Vagina (tissue), 2 donors: ENCODE data around the gene KRT3. TPM values are rescaled to one million over a fixed set of nuclear protein-coding genes. Genes with fewer than 3 reads are reported as not detected.

Experiments
- DNase-seq, 2 donors: peaks; one replicate each; pipeline ENCODE4 v3.0.0-alpha.2; 2017; ENCODE audit errors: extremely low spot score in 2 of 2
- H3K27ac ChIP-seq: fragments of 200-600 bp; sonication (generic); one replicate; pipeline ENCODE4 v1.5.1; 2019
- H3K27me3 ChIP-seq: fragments of 200-600 bp; sonication (generic); one replicate; pipeline ENCODE4 v1.5.1; 2019
- H3K36me3 ChIP-seq, 2 donors: fragments of 200-600 bp; sonication (generic); one replicate each; pipeline ENCODE4 v1.5.1; 2017 to 2019
- H3K4me1 ChIP-seq: fragments of 200-600 bp; sonication (generic); one replicate; pipeline ENCODE4 v1.5.1; 2019
- H3K4me3 ChIP-seq, 2 donors: fragments of 200-600 bp; sonication (generic); 1 replicate in 1 of 2; 2 replicates in 1 of 2; pipeline ENCODE4 v1.5.1; 2016 to 2019
- H3K9me3 ChIP-seq: fragments of 200-600 bp; sonication (generic); one replicate; pipeline ENCODE4 v1.5.1; 2019
- CTCF ChIP-seq, 3 experiments: fragments of 450-650 bp in 2 of 3; fragments of 200-600 bp in 1 of 3; sonication (generic) in 1 of 3; IDR thresholded peaks; one replicate each; pipeline ENCODE4 v1.5.1; 2017 to 2019; ENCODE audit warnings: antibody characterized with exemption in 3 of 3, mild to moderate bottlenecking in 2 of 3, moderate library complexity in 2 of 3
- POLR2A ChIP-seq, 2 donors: fragments of 450-650 bp; IDR thresholded peaks; one replicate each; pipeline ENCODE4 v1.6.1; 2017; ENCODE audit warnings: antibody characterized with exemption in 2 of 2, mild to moderate bottlenecking in 2 of 2, moderate library complexity in 2 of 2
- POLR2AphosphoS5 ChIP-seq, 2 donors: sonication (generic); formaldehyde crosslinking; IDR thresholded peaks; one replicate each; pipeline ENCODE4 v1.9.0; 2017; ENCODE audit warnings: antibody characterized with exemption in 2 of 2, mild to moderate bottlenecking in 2 of 2, low read depth in 1 of 2; ENCODE audit not compliant: insufficient read depth in 1 of 2
- intact Hi-C: fragments of 100-400 bp; cut with DNase I; formaldehyde crosslinking; loops from one replicate; pipeline ENCODE4 v1.15.1; 2023
- total RNA-seq: library from RNA; depleted of rRNA; stranded (reverse); fragments of >200 nt; gene quantifications from one replicate; pipeline ENCODE4 v1.2.3, GENCODE V29; 2016

KRT3 gene
- total RNA-seq, 1 donor from 2014 or later = not detected

GRCh38 chr12:52801773-52802172, 5.9 kb upstream of the KRT3 start:
- intact Hi-C loops = no loop called here
- Histone ChIP-seq H3K27ac (no peak overlapping the region), H3K27me3 (no peaks in the 10 kb centered on the region), H3K36me3 (no peaks in the 10 kb centered on the region), H3K4me3 (no peak overlapping the region), H3K4me1 (peaks cover 12% of the 10 kb centered on the region), H3K9me3 (no peaks in the 10 kb centered on the region)
- no peak for DNase-seq
- no peak for TF ChIP-seq CTCF (IDR thresholded peaks at IDR 0.05)
- TF ChIP-seq POLR2AphosphoS5 (IDR thresholded peaks at IDR 0.05; ENCODE audit: insufficient read depth in 1 of 2, low read depth in 1 of 2) = no peak
- no peak for TF ChIP-seq POLR2A (IDR thresholded peaks at IDR 0.05)

DNA sequence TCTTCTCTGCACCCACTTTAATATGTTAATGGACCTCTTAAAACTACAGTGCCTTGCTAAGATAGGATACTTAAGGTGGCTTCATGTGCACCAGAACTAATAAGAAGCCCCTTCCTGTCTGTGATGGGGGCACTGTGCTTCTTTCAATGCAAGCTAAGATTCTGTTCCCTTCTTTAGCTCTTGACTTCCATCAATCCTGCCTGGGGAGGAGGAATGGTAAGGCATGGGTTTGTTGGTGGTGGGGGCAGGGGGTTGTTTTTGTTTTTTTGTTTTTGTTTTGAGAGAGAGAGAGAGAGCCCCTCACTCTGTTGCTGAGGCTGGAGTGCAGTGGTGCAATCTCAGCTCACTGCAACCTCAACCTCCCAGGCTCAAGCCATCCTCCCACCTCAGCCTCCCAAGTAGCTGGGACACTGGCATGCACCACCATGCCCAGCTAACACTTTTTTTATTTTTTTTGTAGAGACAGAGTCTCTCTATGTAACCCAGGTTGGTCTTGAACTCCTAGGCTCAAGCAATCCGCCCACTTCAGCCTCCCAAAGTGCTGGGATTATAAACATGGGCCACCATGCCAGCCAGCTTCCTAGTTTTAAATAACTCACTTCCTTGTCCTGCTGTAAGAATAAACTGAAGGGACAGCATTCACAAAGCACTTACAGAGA, 4.5 kb upstream of the KRT3 start:
- H3K27ac ChIP-seq = no peak overlapping the region

DNA sequence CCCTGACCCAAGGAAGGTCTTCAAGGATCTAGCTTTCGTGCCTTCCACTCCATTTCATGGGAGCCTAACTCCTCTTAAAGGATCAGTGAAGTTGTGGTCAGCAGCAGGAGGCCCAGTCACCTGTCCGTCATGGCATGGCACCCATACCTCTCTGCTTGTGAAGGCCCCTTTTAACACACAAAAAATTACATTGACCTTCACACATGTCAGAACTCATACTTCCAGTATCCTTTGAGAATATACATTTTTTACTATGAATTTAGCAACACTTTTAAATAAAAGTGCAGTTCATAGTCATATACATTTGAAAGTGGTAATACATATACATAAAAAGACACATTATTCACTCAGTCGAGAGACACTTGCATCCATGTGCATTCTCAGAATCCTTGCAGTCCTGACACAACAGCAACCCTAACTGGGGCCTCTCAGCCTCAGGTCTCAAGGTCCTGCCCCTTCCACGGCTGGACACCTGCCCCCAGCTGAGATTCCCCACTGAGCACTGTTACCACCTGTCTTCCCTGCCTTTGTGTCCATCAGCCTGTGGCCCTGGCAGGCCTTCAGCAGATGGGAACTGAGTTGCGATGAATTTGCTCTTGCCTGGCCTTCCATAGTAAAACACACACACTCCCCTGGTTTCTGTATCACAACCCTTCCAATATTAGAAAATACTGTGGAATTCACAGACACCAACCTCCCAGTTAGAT, 3.7 kb upstream of the KRT3 start:
- Histone ChIP-seq H3K4me3 (no peak overlapping the region), H3K9me3 (no peaks in the 10 kb centered on the region), H3K36me3 (no peaks in the 10 kb centered on the region), H3K27me3 (no peaks in the 10 kb centered on the region), H3K4me1 (peaks cover 12% of the 10 kb centered on the region), H3K27ac (no peak overlapping the region)
- intact Hi-C loops = no loop called here
- TF ChIP-seq POLR2AphosphoS5 (IDR thresholded peaks at IDR 0.05; ENCODE audit: insufficient read depth in 1 of 2, low read depth in 1 of 2) (no peak), CTCF (IDR thresholded peaks at IDR 0.05) (no peak), POLR2A (IDR thresholded peaks at IDR 0.05) (no peak)
- no peak for DNase-seq

More for the DNA sequence above, 4.5 kb upstream of the KRT3 start:
- Histone ChIP-seq H3K36me3 (no peaks in the 10 kb centered on the region), H3K4me3 (no peak overlapping the region), H3K9me3 (no peaks in the 10 kb centered on the region), H3K4me1 (peaks cover 12% of the 10 kb centered on the region), H3K27me3 (no peaks in the 10 kb centered on the region)
- TF ChIP-seq POLR2AphosphoS5 (IDR thresholded peaks at IDR 0.05; ENCODE audit: insufficient read depth in 1 of 2, low read depth in 1 of 2) (no peak), CTCF (IDR thresholded peaks at IDR 0.05) (no peak)
- intact Hi-C loops = no loop called here
- DNase-seq = no peak

DNA sequence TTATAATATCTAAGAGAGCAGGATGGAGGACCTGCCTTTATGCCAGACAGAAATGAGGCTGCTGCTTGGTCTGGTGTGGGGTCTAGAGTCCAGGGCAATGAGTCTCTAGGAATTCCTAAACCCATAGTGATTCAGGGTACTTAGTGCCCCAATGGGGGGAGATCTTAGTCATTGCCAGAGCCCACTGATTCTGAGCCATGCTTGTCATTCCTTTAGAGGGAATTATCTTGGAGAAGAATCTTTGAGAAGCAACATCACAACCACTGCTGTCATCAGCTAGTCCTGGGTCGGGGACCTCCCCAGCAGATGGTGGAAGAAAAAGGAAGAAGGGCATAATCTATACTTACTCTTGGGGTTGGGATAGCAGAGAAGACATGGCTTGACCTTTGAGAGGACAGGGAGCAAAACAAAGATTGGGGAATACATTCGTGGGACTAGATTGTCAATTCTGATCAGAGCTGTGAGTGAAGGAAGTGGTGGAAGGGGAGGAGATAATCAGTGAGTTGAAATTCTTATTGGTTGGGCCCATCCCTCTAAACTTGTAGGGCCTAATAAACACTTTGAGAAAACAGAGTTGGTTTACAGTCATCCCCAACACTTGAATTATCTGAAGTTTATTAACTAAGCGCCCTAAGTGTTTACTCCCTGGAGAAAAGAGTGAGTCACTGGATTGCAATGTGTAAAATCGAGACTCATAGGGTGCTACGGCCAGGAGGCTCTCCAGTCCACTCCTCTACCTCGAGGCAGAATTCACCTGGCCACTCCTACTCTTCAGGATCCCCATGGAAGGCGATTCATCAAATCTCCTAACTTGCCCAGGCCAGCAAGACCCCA, 3.0 kb upstream of the KRT3 start:
- no peaks in the 10 kb centered on the region for H3K27me3 ChIP-seq
- TF ChIP-seq CTCF (IDR thresholded peaks at IDR 0.05) (no peak), POLR2A (IDR thresholded peaks at IDR 0.05) (no peak), POLR2AphosphoS5 (IDR thresholded peaks at IDR 0.05; ENCODE audit: insufficient read depth in 1 of 2, low read depth in 1 of 2) (no peak)
- H3K4me1 ChIP-seq = peaks cover 12% of the 10 kb centered on the region
- no peak overlapping the region for H3K4me3 ChIP-seq
- DNase-seq = no peak
- intact Hi-C loops = no loop called here
- no peak overlapping the region for H3K27ac ChIP-seq
- no peaks in the 10 kb centered on the region for H3K9me3 ChIP-seq
- no peaks in the 10 kb centered on the region for H3K36me3 ChIP-seq
